ENCODE measurements around the gene BICD2.
"Not testable (repeated sequence)": the region's sequence is repeated elsewhere in the genome, so short reads cannot be mapped to it uniquely, and the experiment has no call there.

BICD2 gene

DNA sequence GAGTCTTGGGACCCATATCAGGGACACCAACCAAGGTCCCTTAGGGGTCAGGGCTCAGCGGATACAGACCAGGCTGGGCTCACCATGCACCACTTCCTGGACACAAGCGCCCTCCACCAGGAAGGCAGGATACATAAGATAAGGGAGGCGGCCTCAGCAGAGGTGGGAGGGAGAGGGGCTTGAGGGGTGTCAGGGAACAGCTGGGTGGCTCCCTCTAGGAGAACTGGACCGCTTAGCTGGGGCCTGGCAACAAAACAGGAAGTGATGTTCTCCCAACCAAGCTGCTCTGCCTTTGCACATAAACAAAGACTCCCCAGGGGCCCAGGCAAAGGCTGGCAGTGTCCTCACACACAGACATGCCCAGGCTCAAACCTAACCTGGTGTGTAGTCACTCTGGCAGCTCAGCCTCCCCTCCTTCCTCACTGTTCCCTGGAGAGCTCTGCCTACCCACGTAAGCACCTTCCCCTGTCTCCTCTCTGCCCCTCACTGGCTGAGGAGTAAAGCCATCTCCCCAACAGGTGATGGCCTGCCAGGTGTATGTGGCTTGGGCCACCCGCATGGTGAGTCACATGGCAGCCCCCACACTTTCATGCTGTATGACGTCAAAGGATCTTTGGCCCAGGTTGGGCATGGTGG lies 5.8 kb upstream of the BICD2 start:
- DNase-seq (ENCODE audit: low read depth, low spot score) = no peak

- no peak for DNase-seq (ENCODE audit: low read depth, low spot score)
Observed at GRCh38 chr9:92769990-92770359, 5.3 kb upstream of the BICD2 start.

DNA sequence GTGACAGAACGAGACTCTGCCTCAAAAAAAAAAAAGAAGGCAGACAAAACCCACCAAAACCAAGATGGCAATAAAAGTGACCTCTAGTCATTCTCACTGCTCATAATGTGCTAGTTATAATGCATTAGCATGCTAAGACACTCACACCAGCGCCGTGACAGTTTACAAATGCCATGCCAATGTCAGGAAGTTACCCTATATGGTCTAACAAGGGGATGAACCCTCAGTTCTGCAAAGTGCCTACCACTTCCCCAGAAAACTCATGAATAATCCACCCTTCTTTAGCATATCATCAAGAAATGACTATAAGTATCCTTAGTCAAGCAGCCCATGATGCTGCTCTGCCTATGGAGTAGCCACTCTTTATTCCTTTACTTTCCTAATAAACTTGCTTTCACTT lies 4.7 kb upstream of the BICD2 start:
- DNase-seq (ENCODE audit: low read depth, low spot score) = no peak

DNA sequence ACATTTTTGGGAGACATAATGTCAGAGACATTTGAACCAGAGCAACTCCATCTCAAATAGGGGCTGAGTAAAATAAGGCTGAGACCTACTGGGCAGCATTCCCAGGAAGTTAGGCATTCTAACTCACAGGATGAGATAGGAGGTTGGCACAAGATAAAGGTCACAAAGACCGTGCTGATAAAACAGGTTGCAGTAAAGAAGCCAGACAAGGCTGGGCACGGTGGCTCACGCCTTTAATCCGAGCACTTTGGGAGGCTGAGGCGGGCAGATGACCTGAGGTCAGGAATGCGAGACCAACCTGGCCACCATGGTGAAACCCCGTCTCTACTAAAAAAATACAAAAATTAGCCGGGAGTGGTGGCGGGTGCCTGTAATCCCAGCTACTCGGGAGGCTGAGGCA lies 4.2 kb upstream of the BICD2 start:
- not testable (repeated sequence) for DNase-seq (ENCODE audit: low read depth, low spot score)

DNA sequence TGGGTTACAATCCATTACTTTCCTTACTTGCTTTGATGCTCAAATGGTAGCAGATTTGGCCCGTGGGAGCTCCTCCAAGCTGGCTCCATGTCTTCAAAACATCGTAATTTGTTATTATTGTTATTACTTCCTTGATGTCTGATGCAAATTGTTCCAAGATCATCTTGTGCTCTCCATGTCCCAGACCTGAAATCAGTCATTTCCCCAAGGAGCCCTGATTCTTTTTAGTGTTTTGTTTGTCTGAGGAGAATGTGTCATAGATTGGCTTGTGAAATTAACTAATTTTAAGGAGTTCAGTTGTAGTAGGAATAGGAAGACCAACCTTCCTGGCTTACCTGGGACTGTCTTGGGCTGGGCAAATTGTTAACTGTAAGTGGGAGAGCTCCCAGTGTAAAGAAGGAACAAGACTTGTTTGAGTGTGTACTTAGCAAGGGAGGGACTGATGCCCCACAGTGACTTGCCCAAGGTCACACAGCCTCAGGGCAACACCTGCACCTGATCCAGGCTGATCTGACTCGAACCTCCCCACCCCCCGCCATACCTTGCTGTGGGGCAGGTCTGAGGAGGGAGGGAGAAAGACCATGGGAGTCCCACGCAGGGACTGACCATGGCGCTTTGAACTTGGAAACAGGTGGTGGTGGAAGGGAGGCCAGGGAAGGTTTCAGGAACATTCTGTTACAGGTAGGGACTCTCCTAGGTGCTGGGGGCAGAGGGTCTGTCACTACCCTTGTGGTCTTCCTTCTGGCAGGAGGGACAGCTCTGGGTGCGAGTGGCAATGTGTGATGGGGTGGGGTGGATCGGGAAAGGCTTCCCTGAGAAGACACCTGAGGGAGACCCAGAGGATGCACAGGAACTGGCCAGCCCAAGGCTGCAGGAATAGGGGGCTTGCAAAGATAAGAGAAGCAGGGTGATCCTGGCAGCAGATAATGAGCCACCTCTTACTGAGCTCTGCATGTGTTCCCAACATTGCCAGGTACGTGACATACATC lies 2.7 kb upstream of the BICD2 start:
- no peak for DNase-seq (ENCODE audit: low read depth, low spot score)

GRCh38 chr9:92764988-92765936 lies 629 bp upstream of the BICD2 start:
- peak; percentile 96 for DNase-seq (ENCODE audit: low read depth, low spot score)

DNA sequence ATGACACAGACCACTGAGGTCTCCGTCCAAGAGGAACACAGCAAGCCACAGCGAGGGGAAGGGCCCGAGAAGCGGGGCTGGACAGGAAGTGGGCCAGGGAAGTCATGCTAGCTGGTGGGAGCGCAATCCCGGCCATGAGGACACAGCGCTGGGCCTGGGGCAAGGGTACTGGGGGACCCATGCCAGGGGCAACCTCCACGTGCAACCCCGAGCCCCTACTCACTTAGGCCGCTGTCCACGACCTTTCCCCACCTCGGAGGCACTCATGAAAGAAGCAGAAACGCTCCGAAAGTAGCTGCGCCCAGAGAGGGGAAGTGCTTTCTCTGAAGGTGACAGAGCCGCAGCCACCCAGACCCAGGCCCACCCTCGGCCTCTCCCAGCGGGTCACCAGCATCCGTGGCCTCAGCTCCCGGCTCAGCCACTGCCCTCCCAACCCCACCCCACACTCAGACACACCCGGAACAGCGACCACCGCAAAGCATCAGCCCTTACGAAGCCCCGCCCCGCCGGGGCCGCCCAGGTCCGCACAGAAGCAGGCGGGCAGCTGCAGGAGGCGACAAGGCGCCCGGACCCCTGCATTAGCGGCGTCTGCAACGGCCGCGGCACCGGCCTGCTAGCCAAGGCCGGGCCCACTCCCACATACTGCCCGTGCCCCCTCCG lies 782 bp downstream of the BICD2 start:
- DNase-seq (ENCODE audit: low read depth, low spot score) = no peak

GRCh38 chr9:92762781-92763708 lies 1.6 kb downstream of the BICD2 start:
- DNase-seq (ENCODE audit: low read depth, low spot score) = no peak

GRCh38 chr9:92762196-92762595 lies 2.4 kb downstream of the BICD2 start:
- no peak for DNase-seq (ENCODE audit: low read depth, low spot score)

- DNase-seq (ENCODE audit: low read depth, low spot score) = no peak
Observed at GRCh38 chr9:92761686-92762085, 2.9 kb downstream of the BICD2 start.

- no peak for DNase-seq (ENCODE audit: low read depth, low spot score)
Observed at GRCh38 chr9:92760494-92760893, 4.1 kb downstream of the BICD2 start.

DNA sequence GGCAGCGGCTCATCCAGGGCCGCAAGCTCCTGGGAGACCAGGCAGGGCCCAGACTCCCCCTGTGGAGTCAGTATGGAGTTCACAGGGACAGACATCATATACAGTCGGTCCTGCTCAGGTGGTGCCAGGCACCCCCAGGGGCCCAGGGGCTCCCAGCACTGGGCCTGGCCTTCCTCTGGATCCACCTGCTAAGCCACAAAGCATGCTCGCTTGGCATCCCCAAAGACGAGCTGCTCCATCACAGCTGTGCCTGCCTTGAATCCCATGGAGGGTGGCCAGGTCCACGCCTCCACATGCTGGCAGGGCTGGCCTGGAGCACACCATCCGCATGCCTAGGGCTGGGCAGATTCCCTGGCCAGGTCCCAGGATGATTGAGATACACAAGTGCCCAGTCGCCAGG lies 4.6 kb downstream of the BICD2 start:
- DNase-seq (ENCODE audit: low read depth, low spot score) = no peak

GRCh38 chr9:92759446-92759845 lies 5.2 kb downstream of the BICD2 start:
- DNase-seq (ENCODE audit: low read depth, low spot score) = no peak

GRCh38 chr9:92756792-92757191 lies 7.8 kb downstream of the BICD2 start:
- DNase-seq (ENCODE audit: low read depth, low spot score) = no peak

DNA sequence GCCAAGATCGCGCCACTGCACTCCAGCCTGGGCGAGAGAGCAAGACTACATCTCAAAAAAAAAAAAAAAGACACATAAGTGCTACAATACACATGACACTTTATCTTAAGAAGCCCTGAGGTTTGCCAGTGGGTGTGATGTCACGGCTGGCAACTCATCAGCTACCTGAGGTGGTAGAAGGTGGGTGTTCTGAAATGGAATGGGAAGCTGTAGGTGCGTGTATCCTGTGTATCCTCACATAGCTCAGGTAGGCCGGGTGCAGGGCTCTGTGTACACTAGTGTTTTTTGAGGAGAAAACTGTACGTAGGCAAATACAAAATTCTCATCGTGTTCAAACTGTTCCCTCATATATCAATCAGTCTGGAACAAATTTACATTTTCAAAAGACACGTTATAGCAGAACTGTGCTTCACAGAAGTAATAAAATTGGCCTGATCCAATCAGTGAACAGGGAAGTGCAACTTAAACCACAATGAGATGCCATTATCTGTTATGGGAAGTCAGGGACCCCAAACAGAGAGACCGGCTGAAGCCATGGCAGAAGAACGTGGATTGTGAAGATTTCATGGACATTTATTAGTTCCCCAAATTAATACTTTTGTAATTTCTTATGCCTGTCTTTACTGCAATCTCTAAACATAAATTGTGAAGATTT lies 10.4 kb downstream of the BICD2 start:
- DNase-seq (ENCODE audit: low read depth, low spot score) = no peak

GRCh38 chr9:92752812-92753404 lies 11.7 kb downstream of the BICD2 start:
- no peak for DNase-seq (ENCODE audit: low read depth, low spot score)

- DNase-seq (ENCODE audit: low read depth, low spot score) = no peak
Observed at GRCh38 chr9:92749934-92750315, 14.7 kb downstream of the BICD2 start.

DNA sequence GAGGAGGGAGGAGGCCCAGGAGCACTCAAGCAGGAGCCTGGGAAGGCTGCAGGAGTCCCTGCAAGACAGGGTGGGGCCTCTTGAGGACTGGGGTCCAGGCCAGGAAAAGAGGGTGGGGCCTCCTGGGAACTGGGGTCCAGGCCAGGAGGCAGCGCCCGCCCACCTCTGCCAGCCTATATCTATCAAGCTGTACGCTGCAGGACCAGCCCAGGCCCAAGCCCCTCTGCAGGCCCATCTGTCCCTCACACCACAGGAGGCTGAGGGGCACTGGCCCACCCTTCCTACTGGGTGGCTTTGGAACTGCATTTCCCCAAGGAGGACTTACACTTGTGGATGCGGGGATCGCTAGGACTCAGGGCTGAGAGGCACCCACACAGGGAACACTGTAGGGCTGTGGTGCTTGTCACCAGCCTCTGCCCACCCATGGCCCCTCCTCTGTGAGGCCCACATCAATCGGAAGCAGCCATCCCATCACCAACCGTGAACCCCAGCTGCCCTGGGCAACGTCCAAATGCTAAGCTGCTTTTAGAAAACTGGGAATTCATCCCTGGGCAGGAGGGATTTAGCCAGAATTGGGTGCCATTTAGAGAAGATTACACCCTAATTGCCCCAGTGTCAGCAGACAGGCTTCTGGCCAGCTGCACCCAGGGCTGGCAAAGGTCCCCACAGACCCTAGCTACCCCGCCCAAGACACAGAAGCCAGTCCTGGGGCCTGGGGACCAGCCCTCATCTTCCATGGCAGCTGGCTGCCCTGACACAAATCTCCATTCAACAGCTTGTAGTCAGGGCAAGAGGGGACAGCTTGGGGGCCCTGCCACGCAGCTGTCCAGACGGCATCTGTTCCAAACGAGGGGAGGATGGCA lies 15.3 kb downstream of the BICD2 start:
- no peak for DNase-seq (ENCODE audit: low read depth, low spot score)

- DNase-seq (ENCODE audit: low read depth, low spot score) = no peak
Observed at GRCh38 chr9:92748233-92748497, 16.5 kb downstream of the BICD2 start.

Measured in smooth muscle cell of the brain vasculature (primary cell).